Fibroblast of the aortic adventitia (primary cell): ENCODE measurements around the gene NR2F6. TPM values are rescaled to one million over a fixed set of nuclear protein-coding genes. Genes with fewer than 3 reads are reported as not detected.
"Not testable (repeated sequence)": the region's sequence is repeated elsewhere in the genome, so short reads cannot be mapped to it uniquely, and the experiment has no call there.

Experiments
- DNase-seq: peaks from one replicate; pipeline ENCODE4 v3.0.0-alpha.2; 2010; ENCODE audit warnings: low read depth
- H3K4me3 ChIP-seq: 2 replicates; pipeline ENCODE4 v1.5.1; 2011; ENCODE audit warnings: low read depth, mild to moderate bottlenecking, control low read depth, low read length, moderate library complexity
- total RNA-seq: library from RNA; depleted of rRNA; stranded (reverse); fragments of >200 nt; gene quantifications from 2 replicates; pipeline ENCODE4 v1.2.3, GENCODE V29; 2012; ENCODE audit warnings: low replicate concordance
- TF ChIP-seq, protein P1 (sequence below): IDR thresholded peaks from 2 replicates; pipeline ENCODE4 v1.5.1; 2011; ENCODE audit warnings: mild to moderate bottlenecking, low read length, control low read depth, inconsistent platforms; ENCODE audit not compliant: insufficient read depth

Gene NR2F6
- total RNA-seq, 1 donor = 23.7 TPM

DNA sequence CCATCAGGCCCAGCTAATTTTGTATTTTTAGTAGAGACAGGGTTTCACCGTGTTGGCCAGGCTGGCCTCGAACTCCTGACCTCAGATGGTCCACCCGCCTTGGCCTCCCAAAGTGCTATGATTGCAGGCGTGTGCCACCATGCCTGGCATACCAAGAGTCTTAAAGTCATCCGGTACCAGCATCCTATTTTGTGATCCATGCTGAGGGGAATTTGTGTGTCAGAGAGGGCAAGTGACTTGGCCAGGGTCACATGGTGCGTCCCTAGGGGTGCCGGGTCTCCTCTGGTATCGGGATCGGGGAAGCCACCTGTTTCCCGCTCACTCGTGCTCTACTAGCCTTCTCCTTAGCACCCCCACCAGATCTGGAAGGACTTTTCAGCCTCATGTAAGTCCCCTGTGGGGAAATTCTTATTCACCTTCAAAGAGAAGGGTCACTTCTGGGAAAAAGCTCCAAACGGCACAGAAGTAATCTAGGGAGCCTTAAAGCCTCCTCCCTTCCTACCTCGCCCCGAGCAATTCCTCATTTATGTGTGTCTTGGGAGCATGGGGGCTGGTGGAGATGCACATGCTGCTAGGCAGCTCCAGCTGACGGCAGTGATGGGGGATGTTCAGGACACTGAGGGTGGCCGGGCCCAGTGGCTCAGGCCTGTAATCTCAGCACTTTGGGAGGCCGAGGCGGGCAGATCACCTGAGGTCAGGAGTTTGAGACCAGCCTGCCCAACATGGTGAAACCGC, 29.9 kb upstream of the NR2F6 start:
- DNase-seq = no peak
- no peak overlapping the region for H3K4me3 ChIP-seq
- TF ChIP-seq, protein P1, sequence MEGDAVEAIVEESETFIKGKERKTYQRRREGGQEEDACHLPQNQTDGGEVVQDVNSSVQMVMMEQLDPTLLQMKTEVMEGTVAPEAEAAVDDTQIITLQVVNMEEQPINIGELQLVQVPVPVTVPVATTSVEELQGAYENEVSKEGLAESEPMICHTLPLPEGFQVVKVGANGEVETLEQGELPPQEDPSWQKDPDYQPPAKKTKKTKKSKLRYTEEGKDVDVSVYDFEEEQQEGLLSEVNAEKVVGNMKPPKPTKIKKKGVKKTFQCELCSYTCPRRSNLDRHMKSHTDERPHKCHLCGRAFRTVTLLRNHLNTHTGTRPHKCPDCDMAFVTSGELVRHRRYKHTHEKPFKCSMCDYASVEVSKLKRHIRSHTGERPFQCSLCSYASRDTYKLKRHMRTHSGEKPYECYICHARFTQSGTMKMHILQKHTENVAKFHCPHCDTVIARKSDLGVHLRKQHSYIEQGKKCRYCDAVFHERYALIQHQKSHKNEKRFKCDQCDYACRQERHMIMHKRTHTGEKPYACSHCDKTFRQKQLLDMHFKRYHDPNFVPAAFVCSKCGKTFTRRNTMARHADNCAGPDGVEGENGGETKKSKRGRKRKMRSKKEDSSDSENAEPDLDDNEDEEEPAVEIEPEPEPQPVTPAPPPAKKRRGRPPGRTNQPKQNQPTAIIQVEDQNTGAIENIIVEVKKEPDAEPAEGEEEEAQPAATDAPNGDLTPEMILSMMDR = no peak

DNA sequence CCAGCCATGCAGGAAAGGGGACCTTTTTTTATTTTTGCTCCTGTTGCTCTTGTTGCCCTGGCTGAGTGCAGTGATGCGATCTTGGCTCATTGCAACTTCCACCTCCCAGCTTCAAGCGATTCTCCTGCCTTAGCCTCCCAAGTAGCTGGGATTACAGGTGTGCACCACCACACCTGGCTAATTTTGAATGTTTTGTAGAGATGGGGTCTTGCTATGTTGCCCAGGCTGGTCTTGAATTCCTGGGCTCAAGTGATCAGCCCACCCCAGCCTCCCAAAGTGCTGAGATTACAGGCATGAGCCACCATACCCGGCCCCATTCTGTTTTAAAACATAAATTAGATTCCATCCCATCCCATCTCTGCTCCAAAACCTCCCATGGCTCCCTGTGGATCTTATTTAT, 29.2 kb upstream of the NR2F6 start:
- not testable (repeated sequence) for H3K4me3 ChIP-seq, DNase-seq

DNA sequence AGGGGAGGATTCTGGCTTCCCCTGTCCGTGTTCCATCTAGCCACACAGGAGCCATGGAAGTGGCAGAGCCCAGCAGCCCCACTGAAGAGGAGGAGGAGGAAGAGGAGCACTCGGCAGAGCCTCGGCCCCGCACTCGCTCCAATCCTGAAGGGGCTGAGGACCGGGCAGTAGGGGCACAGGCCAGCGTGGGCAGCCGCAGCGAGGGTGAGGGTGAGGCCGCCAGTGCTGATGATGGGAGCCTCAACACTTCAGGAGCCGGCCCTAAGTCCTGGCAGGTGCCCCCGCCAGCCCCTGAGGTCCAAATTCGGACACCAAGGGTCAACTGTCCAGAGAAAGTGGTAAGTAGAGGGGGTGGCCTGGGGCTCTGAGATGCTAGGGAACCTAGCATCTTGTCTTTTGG, 23.0 kb upstream of the NR2F6 start:
- TF ChIP-seq, protein P1 = no peak
- no peak for DNase-seq
- H3K4me3 ChIP-seq = no peak overlapping the region

DNA sequence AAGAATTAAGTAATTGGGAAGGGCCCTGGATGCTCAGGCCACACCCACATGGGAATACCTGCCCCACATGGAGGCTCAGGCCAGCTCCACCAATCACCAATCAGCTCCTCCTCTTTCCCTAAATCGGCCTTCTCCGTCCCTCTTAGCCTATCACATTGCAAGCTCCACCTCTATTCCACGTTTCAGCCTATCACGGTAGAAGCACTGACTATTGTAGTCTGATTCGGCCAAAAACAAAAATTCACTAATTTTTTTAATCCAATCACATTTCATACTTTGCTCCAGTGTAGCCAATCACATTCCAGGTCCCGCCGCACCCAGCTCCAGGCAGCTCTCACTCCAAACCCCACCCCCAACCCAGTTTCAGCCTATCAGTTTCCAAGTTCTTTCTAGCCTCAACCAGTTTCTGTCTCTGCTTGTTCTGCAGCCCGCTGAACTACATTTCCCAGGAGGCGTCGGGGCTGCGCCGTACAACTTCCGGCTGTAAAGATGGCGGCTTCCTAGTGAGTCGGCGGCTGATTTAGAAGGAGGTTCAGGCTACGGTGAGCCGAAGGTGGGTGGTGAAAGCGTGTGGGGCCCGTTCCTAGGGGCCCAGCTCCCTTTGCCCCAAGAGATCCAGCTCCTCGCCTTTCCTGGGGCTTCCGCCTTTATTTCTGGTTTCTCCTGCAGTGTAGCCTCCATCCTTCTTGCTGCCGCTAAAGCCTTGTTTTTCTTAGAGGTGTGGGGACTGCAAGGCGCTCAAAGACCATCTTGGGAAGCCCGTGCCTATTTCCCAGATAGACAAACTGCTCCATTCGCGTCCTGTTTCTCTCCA, 21.5 kb upstream of the NR2F6 start, which contains the start of gene BABAM1:
BABAM1 (plus strand) TSS at position 469 of the 814 bp plus-strand sequence. CDS start 1,364 bp downstream, outside the sequence.
- TF ChIP-seq, protein P1 = no peak
- peak; percentile 100 for DNase-seq

DNA sequence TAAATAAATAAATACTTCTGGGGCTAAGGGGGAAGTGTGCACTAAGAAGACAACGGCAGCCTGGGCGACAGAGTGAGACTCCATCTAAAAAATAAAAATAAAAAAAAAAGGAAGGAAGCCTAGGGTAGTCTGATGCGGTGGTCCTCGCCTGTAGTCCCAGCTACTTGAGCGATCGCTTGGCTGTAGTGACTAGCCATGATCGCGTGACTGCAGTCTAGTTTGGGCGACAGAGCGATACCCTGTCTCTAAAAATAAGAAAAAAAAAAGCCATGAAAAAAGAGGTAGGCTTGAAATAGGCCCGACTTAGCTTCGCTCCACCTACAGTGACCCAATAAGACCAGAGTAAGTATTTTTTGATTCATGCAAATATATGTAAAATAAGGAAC, 20.9 kb upstream of the NR2F6 start:
- DNase-seq = no peak
- H3K4me3 ChIP-seq = no peak overlapping the region
- TF ChIP-seq, protein P1 = no peak

More for the DNA sequence above, 21.5 kb upstream of the NR2F6 start, which contains the start of gene BABAM1:
- peak within 1 kb of the TSS; percentile 98 for H3K4me3 ChIP-seq

DNA sequence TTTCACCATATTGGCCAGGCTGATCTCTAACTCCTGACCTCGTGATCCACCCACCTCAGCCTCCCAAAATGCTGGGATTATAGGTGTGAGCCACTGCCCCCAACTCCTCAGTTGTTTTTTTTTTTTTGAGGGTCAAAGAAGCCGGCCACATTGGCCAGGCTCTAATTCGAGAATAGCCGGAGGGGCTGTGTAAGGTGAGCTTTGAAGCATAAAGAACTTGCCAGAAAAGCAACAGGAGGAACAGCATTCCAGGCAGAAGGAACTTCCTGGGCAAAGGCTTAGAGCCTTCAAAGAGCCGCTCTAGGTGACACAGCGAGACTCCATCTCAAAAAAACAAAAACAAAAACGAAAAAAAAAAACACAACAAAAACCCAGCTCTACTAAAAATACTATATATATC, 20.3 kb upstream of the NR2F6 start:
- DNase-seq = no peak
- TF ChIP-seq, protein P1 = no peak
- H3K4me3 ChIP-seq = no peak overlapping the region

DNA sequence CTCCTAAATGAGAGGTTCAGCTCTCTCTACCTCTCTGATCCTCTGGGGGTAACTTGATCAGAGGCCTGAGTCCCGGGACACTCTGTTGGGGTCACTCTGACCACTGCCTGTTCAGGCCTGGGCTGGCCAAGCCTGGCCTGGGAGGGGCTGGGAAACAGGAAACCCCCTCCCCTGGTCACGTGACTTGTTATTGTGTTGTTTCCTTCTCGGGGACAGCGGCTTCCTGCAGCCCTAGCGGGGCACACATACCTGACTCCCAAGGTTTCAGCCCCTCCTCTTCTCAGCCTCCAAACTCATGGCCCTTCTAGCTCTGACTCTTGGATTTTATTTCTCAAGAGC, 18.9 kb upstream of the NR2F6 start, which contains the start of gene USHBP1:
USHBP1 (minus strand) TSS at position 105 of the 339 bp plus-strand sequence. CDS start 446 bp downstream, outside the sequence.
- TF ChIP-seq, protein P1 = no peak
- no peak for DNase-seq
- H3K4me3 ChIP-seq = no peak within 1 kb of the TSS
